HG03565 (cell line): Measurements from ENCODE around the gene ZCCHC2.

ENCODE experiments used
- ATAC-seq: cut with Tn5 transposase; IDR thresholded peaks from one replicate; pipeline ENCODE4 v1.9.1; 2021; ENCODE audit warnings: mild to moderate bottlenecking, moderate library complexity; ENCODE audit not compliant: unreplicated experiment

The ZCCHC2 gene

GRCh38 chr18:62509779-62510178 is 13.0 kb upstream of the ZCCHC2 start:
- ATAC-seq = no peak

- ATAC-seq = no peak
These were observed 12.0 kb upstream of the ZCCHC2 start for GRCh38 chr18:62510789-62511188.

- no peak for ATAC-seq
These were observed 10.3 kb upstream of the ZCCHC2 start for GRCh38 chr18:62512532-62512931.

GRCh38 chr18:62512996-62513395 is 9.8 kb upstream of the ZCCHC2 start:
- no peak for ATAC-seq

- no peak for ATAC-seq
These were observed 8.3 kb upstream of the ZCCHC2 start for GRCh38 chr18:62514570-62514969.

GRCh38 chr18:62516242-62516641 is 6.6 kb upstream of the ZCCHC2 start:
- no peak for ATAC-seq

GRCh38 chr18:62518460-62519375 is 4.1 kb upstream of the ZCCHC2 start:
- no peak for ATAC-seq

GRCh38 chr18:62519684-62520083 is 3.1 kb upstream of the ZCCHC2 start:
- ATAC-seq = no peak

- ATAC-seq = no peak
These were observed 1.7 kb upstream of the ZCCHC2 start for GRCh38 chr18:62521082-62521481.

GRCh38 chr18:62521593-62521992 is 1.2 kb upstream of the ZCCHC2 start:
- ATAC-seq = no peak

GRCh38 chr18:62522178-62522503 is 684 bp upstream of the ZCCHC2 start:
- no peak for ATAC-seq

- ATAC-seq = no peak
These were observed 397 bp downstream of the ZCCHC2 start for GRCh38 chr18:62523255-62523588.

- ATAC-seq = no peak
These were observed 1.0 kb downstream of the ZCCHC2 start for GRCh38 chr18:62523631-62524439.

- no peak for ATAC-seq
These were observed 1.8 kb downstream of the ZCCHC2 start for GRCh38 chr18:62524440-62525200.

- no peak for ATAC-seq
These were observed 2.8 kb downstream of the ZCCHC2 start for GRCh38 chr18:62525608-62526007.

- ATAC-seq = no peak
These were observed 3.5 kb downstream of the ZCCHC2 start for GRCh38 chr18:62526098-62527025.

GRCh38 chr18:62529597-62529996 is 6.8 kb downstream of the ZCCHC2 start:
- no peak for ATAC-seq

- no peak for ATAC-seq
These were observed 8.3 kb downstream of the ZCCHC2 start for GRCh38 chr18:62531078-62531477.

GRCh38 chr18:62531931-62532330 is 9.1 kb downstream of the ZCCHC2 start:
- ATAC-seq = no peak

- no peak for ATAC-seq
These were observed 13.2 kb downstream of the ZCCHC2 start for GRCh38 chr18:62536005-62536404.
